Esophagus muscularis mucosa (tissue), 4 donors: ENCODE measurements around the gene PTPRK. TPM values are rescaled to one million over a fixed set of nuclear protein-coding genes. Genes with fewer than 3 reads are reported as not detected.

Source experiments
- DNase-seq: peaks from one replicate; pipeline ENCODE4 v3.0.0-alpha.2; 2017; ENCODE audit errors: extremely low spot score
- H3K27ac ChIP-seq, 4 donors: fragments of 200-600 bp; sonication (generic); replicated peaks in 1 of 4; 1 replicate in 3 of 4; 2 replicates in 1 of 4; pipeline ENCODE4 v1.5.1; 2016 to 2019; ENCODE audit warnings: mild to moderate bottlenecking in 1 of 4
- H3K27me3 ChIP-seq, 4 donors: fragments of 200-600 bp; sonication (generic); one replicate each; pipeline versions ENCODE4 v1.5.1 to v1.6.0; 2016 to 2019
- H3K36me3 ChIP-seq, 4 donors: fragments of 200-600 bp; sonication (generic); one replicate each; pipeline ENCODE4 v1.5.1; 2016 to 2019
- H3K4me1 ChIP-seq, 4 donors: fragments of 200-600 bp; sonication (generic); one replicate each; pipeline ENCODE4 v1.5.1; 2016 to 2019
- H3K4me3 ChIP-seq, 4 donors: fragments of 200-600 bp; sonication (generic); 1 replicate in 2 of 4; 2 replicates in 2 of 4; pipeline ENCODE4 v1.5.1; 2016 to 2019; ENCODE audit warnings: mild to moderate bottlenecking in 4 of 4, moderate library complexity in 1 of 4
- H3K9me3 ChIP-seq, 4 donors: fragments of 200-600 bp; sonication (generic); 1 replicate in 3 of 4; 2 replicates in 1 of 4; pipeline ENCODE4 v1.5.1; 2016 to 2019
- EP300 ChIP-seq: sonication (generic); formaldehyde crosslinking; IDR thresholded peaks from one replicate; pipeline ENCODE4 v1.6.1; 2017; ENCODE audit warnings: antibody characterized with exemption
- POLR2A ChIP-seq: fragments of 450-650 bp; IDR thresholded peaks from one replicate; pipeline ENCODE4 v1.6.1; 2017; ENCODE audit warnings: antibody characterized with exemption, moderate library complexity, mild to moderate bottlenecking, low read depth
- POLR2AphosphoS5 ChIP-seq, 2 donors: sonication (generic); formaldehyde crosslinking; IDR thresholded peaks; one replicate each; pipeline ENCODE4 v1.6.1; 2017; ENCODE audit warnings: antibody characterized with exemption in 2 of 2
- WGBS: methylation state at CpG from one replicate; pipeline ENCODE4 v1.1.5; 2018; 5-methylcytosine and 5-hydroxymethylcytosine counted together
- intact Hi-C: fragments of 100-400 bp; cut with DNase I; formaldehyde crosslinking; loops from one replicate; pipeline ENCODE4 v1.15.1; 2023
- total RNA-seq, 4 donors: library from RNA; depleted of rRNA; stranded (reverse); fragments of >200 nt; gene quantifications; one replicate each; pipeline versions ENCODE4 v1.1.0 to v1.2.1, GENCODE V29; 2016
- TF ChIP-seq, protein P1 (sequence below), 3 experiments: fragments of 200-600 bp in 2 of 3; fragments of 450-650 bp in 1 of 3; sonication (generic) in 2 of 3; IDR thresholded peaks; one replicate each; pipeline ENCODE4 v1.5.1; 2017 to 2019; ENCODE audit warnings: antibody characterized with exemption in 3 of 3, mild to moderate bottlenecking in 2 of 3, moderate library complexity in 1 of 3

PTPRK gene
- total RNA-seq, 4 donors from 2014 or later, result 36.8 to 53.1 (median 43.8) TPM

- Histone ChIP-seq H3K27ac (no peak overlapping the region), H3K9me3 (no peaks in the 10 kb centered on the region), H3K4me1 (peaks cover 25 to 56% (median 39%) of the 10 kb centered on the region in 4 donors), H3K36me3 (no peaks in the 10 kb centered on the region), H3K27me3 (no peaks in the 10 kb centered on the region), H3K4me3 (no peak overlapping the region)
- WGBS, result 32% methylated on average over 2 of the region's 2 CpGs
- no peak for DNase-seq
- intact Hi-C loops, result no loop called here
- no peak for TF ChIP-seq POLR2A
- TF ChIP-seq POLR2AphosphoS5 (IDR thresholded peaks at IDR 0.05), result no peak
- TF ChIP-seq EP300, result no peak
- TF ChIP-seq, protein P1, sequence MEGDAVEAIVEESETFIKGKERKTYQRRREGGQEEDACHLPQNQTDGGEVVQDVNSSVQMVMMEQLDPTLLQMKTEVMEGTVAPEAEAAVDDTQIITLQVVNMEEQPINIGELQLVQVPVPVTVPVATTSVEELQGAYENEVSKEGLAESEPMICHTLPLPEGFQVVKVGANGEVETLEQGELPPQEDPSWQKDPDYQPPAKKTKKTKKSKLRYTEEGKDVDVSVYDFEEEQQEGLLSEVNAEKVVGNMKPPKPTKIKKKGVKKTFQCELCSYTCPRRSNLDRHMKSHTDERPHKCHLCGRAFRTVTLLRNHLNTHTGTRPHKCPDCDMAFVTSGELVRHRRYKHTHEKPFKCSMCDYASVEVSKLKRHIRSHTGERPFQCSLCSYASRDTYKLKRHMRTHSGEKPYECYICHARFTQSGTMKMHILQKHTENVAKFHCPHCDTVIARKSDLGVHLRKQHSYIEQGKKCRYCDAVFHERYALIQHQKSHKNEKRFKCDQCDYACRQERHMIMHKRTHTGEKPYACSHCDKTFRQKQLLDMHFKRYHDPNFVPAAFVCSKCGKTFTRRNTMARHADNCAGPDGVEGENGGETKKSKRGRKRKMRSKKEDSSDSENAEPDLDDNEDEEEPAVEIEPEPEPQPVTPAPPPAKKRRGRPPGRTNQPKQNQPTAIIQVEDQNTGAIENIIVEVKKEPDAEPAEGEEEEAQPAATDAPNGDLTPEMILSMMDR (IDR thresholded peaks at IDR 0.05), result no peak
Measured at GRCh38 chr6:128498234-128498633, 22.2 kb downstream of the PTPRK start.

DNA sequence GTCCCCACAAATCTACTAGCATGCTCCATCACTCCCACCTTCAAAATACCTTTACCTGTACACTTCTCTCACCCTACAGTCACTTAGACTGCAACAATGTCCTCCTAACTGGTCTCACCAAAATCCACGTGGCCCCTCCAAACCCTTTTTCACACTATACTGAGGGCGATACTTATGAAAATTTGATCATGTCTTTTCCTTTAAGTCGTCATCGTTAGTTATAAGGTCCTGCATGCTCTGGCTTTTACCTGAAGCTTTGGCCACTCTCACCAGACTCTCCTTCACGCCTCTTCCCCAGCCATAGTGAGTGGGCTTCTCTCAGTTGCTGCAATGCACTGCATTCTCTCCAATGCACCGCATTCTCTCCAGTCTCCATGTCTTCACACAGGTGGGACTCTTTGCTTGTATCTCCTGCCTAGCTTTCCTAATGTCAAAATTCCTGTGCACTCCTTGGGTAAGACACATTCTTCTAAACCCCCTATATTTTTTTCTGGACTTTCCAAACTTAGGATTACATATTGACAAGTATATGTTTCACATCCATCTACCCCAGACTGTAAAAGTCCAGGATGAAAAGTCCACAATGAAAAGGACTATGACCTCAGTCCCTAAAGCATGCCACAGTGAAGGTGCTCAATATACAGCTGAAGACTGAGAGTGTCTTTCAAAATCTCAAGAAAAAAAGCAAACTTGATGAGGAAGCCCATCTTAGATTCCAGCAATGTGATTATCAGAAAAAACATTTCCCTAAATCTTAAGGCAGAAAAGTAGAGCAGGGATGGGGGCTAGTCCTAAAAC is 24.7 kb downstream of the PTPRK start:
- WGBS, result 95% methylated on average over 6 of the region's 6 CpGs
- no peaks in the 10 kb centered on the region for H3K36me3 ChIP-seq
- H3K4me1 ChIP-seq, result peaks cover 36 to 64% (median 49%) of the 10 kb centered on the region in 4 donors
- no peak overlapping the region for H3K4me3 ChIP-seq
- H3K9me3 ChIP-seq, result no peaks in the 10 kb centered on the region
- intact Hi-C loops, result no loop called here
- no peak overlapping the region for H3K27ac ChIP-seq
- no peak for DNase-seq
- TF ChIP-seq EP300, result no peak
- no peak for TF ChIP-seq POLR2A
- TF ChIP-seq, protein P1 (IDR thresholded peaks at IDR 0.05), result no peak
- no peak for TF ChIP-seq POLR2AphosphoS5 (IDR thresholded peaks at IDR 0.05)
- no peaks in the 10 kb centered on the region for H3K27me3 ChIP-seq

DNA sequence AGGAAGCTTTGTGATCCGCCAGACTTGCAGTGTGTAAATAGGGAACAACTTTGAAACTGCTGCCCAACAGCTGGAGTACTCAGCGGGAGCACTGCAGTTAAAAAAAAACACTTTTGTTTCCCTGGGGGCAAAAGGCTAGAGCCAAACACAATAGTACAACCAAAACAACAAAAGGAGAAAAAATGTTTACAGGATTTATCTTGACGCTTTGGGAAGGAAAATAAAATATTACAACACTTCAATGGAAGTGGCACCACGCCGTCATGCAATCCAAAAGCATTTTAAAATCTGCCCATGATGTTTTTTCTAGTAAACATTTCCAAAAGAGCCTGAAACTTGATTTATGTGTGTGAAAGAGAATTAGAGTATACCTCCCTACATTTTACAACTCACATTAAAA is 26.0 kb downstream of the PTPRK start:
- Histone ChIP-seq H3K9me3 (no peaks in the 10 kb centered on the region), H3K4me3 (no peak overlapping the region), H3K4me1 (peaks cover 36 to 63% (median 50%) of the 10 kb centered on the region in 4 donors), H3K36me3 (no peaks in the 10 kb centered on the region), H3K27me3 (no peaks in the 10 kb centered on the region), H3K27ac (no peak overlapping the region)
- no peak for TF ChIP-seq POLR2AphosphoS5 (IDR thresholded peaks at IDR 0.05)
- TF ChIP-seq, protein P1 (IDR thresholded peaks at IDR 0.05), result no peak
- no peak for TF ChIP-seq EP300
- TF ChIP-seq POLR2A, result no peak
- intact Hi-C loops, result no loop called here
- DNase-seq, result no peak
- 82% methylated on average over 5 of the region's 5 CpGs for WGBS

DNA sequence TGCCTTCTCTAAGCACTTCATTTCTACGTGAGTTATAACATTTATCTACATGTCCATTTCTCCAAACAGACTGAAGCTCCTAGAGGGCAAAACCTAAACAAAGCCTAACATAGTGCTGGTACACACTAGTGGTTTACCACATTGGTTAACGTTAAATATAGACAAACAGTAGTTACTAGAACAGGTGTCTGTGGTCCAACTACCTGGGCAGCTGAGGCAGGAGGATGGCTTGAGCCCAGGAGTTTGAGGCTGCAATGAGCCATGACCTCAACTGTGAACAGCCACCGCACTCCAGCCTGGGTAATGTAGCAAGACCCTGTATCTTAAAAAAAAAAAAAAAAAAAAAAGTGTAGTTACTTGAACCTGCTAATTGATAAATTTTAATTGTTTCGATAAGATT is 26.5 kb downstream of the PTPRK start:
- no peak for TF ChIP-seq EP300
- TF ChIP-seq, protein P1 (IDR thresholded peaks at IDR 0.05), result no peak
- TF ChIP-seq POLR2AphosphoS5 (IDR thresholded peaks at IDR 0.05), result no peak
- intact Hi-C loops, result no loop called here
- 72% methylated on average over 4 of the region's 4 CpGs for WGBS

More for the DNA sequence above, 26.5 kb downstream of the PTPRK start:
- Histone ChIP-seq H3K4me1 (peaks cover 36 to 63% (median 50%) of the 10 kb centered on the region in 4 donors), H3K27ac (no peak overlapping the region), H3K27me3 (no peaks in the 10 kb centered on the region), H3K9me3 (no peaks in the 10 kb centered on the region), H3K36me3 (no peaks in the 10 kb centered on the region), H3K4me3 (no peak overlapping the region)
- DNase-seq, result no peak
